Measurements from ENCODE around the gene SUSD4.

The SUSD4 gene

GRCh38 chr1:223245983-223246382 lies 118.0 kb downstream of the SUSD4 start:
- Histone ChIP-seq H3K4me1 (ENCODE audit: control insufficient read depth, insufficient read depth, low read length) (no peaks in the 10 kb centered on the region), H3K4me3 (ENCODE audit: low read depth, low read length) (no peak overlapping the region), H3K9ac (ENCODE audit: low read depth, low read length) (no peak overlapping the region), H3K36me3 (ENCODE audit: control insufficient read depth, insufficient read depth, low read length) (no peaks in the 10 kb centered on the region), H3K27me3 (ENCODE audit: control insufficient read depth, insufficient read depth, low read length) (no peaks in the 10 kb centered on the region), H3K9me3 (ENCODE audit: control insufficient read depth, insufficient read depth, low read length) (no peaks in the 10 kb centered on the region)

GRCh38 chr1:223245411-223245810 lies 118.6 kb downstream of the SUSD4 start:
- Histone ChIP-seq H3K9ac (ENCODE audit: low read depth, low read length) (no peak overlapping the region), H3K27me3 (ENCODE audit: control insufficient read depth, insufficient read depth, low read length) (no peaks in the 10 kb centered on the region), H3K4me3 (ENCODE audit: low read depth, low read length) (no peak overlapping the region), H3K9me3 (ENCODE audit: control insufficient read depth, insufficient read depth, low read length) (no peaks in the 10 kb centered on the region), H3K36me3 (ENCODE audit: control insufficient read depth, insufficient read depth, low read length) (no peaks in the 10 kb centered on the region), H3K4me1 (ENCODE audit: control insufficient read depth, insufficient read depth, low read length) (no peaks in the 10 kb centered on the region)

- Histone ChIP-seq H3K27me3 (ENCODE audit: control insufficient read depth, insufficient read depth, low read length) (no peaks in the 10 kb centered on the region), H3K9ac (ENCODE audit: low read depth, low read length) (no peak overlapping the region), H3K36me3 (ENCODE audit: control insufficient read depth, insufficient read depth, low read length) (no peaks in the 10 kb centered on the region), H3K9me3 (ENCODE audit: control insufficient read depth, insufficient read depth, low read length) (no peaks in the 10 kb centered on the region), H3K4me3 (ENCODE audit: low read depth, low read length) (no peak overlapping the region), H3K4me1 (ENCODE audit: control insufficient read depth, insufficient read depth, low read length) (no peaks in the 10 kb centered on the region)
Observed at GRCh38 chr1:223244366-223245103, 119.4 kb downstream of the SUSD4 start.

GRCh38 chr1:223243441-223244050 lies 120.4 kb downstream of the SUSD4 start:
- H3K27me3 ChIP-seq (ENCODE audit: control insufficient read depth, insufficient read depth, low read length): no peaks in the 10 kb centered on the region

GRCh38 chr1:223242971-223243370 lies 121.0 kb downstream of the SUSD4 start:
- Histone ChIP-seq H3K9me3 (ENCODE audit: control insufficient read depth, insufficient read depth, low read length) (no peaks in the 10 kb centered on the region), H3K36me3 (ENCODE audit: control insufficient read depth, insufficient read depth, low read length) (no peaks in the 10 kb centered on the region), H3K27me3 (ENCODE audit: control insufficient read depth, insufficient read depth, low read length) (no peaks in the 10 kb centered on the region), H3K4me3 (ENCODE audit: low read depth, low read length) (no peak overlapping the region), H3K9ac (ENCODE audit: low read depth, low read length) (no peak overlapping the region), H3K4me1 (ENCODE audit: control insufficient read depth, insufficient read depth, low read length) (no peaks in the 10 kb centered on the region)

More at GRCh38 chr1:223243441-223244050, 120.4 kb downstream of the SUSD4 start:
- Histone ChIP-seq H3K9me3 (ENCODE audit: control insufficient read depth, insufficient read depth, low read length) (no peaks in the 10 kb centered on the region), H3K4me1 (ENCODE audit: control insufficient read depth, insufficient read depth, low read length) (no peaks in the 10 kb centered on the region), H3K4me3 (ENCODE audit: low read depth, low read length) (no peak overlapping the region), H3K9ac (ENCODE audit: low read depth, low read length) (no peak overlapping the region), H3K36me3 (ENCODE audit: control insufficient read depth, insufficient read depth, low read length) (no peaks in the 10 kb centered on the region)

- Histone ChIP-seq H3K27me3 (ENCODE audit: control insufficient read depth, insufficient read depth, low read length) (no peaks in the 10 kb centered on the region), H3K4me3 (ENCODE audit: low read depth, low read length) (no peak overlapping the region), H3K36me3 (ENCODE audit: control insufficient read depth, insufficient read depth, low read length) (no peaks in the 10 kb centered on the region), H3K4me1 (ENCODE audit: control insufficient read depth, insufficient read depth, low read length) (no peaks in the 10 kb centered on the region), H3K9me3 (ENCODE audit: control insufficient read depth, insufficient read depth, low read length) (no peaks in the 10 kb centered on the region), H3K9ac (ENCODE audit: low read depth, low read length) (no peak overlapping the region)
Observed at GRCh38 chr1:223242382-223242955, 121.5 kb downstream of the SUSD4 start.

GRCh38 chr1:223240122-223240521 lies 123.9 kb downstream of the SUSD4 start:
- Histone ChIP-seq H3K9ac (ENCODE audit: low read depth, low read length) (no peak overlapping the region), H3K4me3 (ENCODE audit: low read depth, low read length) (no peak overlapping the region), H3K36me3 (ENCODE audit: control insufficient read depth, insufficient read depth, low read length) (no peaks in the 10 kb centered on the region), H3K27me3 (ENCODE audit: control insufficient read depth, insufficient read depth, low read length) (no peaks in the 10 kb centered on the region), H3K4me1 (ENCODE audit: control insufficient read depth, insufficient read depth, low read length) (no peaks in the 10 kb centered on the region), H3K9me3 (ENCODE audit: control insufficient read depth, insufficient read depth, low read length) (no peaks in the 10 kb centered on the region)

GRCh38 chr1:223235091-223235490 lies 128.9 kb downstream of the SUSD4 start:
- Histone ChIP-seq H3K27me3 (ENCODE audit: control insufficient read depth, insufficient read depth, low read length) (no peaks in the 10 kb centered on the region), H3K9ac (ENCODE audit: low read depth, low read length) (no peak overlapping the region), H3K9me3 (ENCODE audit: control insufficient read depth, insufficient read depth, low read length) (no peaks in the 10 kb centered on the region), H3K36me3 (ENCODE audit: control insufficient read depth, insufficient read depth, low read length) (no peaks in the 10 kb centered on the region), H3K4me1 (ENCODE audit: control insufficient read depth, insufficient read depth, low read length) (no peaks in the 10 kb centered on the region), H3K4me3 (ENCODE audit: low read depth, low read length) (no peak overlapping the region)

GRCh38 chr1:223234534-223234933 lies 129.4 kb downstream of the SUSD4 start:
- no peaks in the 10 kb centered on the region for H3K36me3 ChIP-seq (ENCODE audit: control insufficient read depth, insufficient read depth, low read length)
- H3K4me3 ChIP-seq (ENCODE audit: low read depth, low read length): no peak overlapping the region
- no peaks in the 10 kb centered on the region for H3K9me3 ChIP-seq (ENCODE audit: control insufficient read depth, insufficient read depth, low read length)
- no peaks in the 10 kb centered on the region for H3K4me1 ChIP-seq (ENCODE audit: control insufficient read depth, insufficient read depth, low read length)
- H3K27me3 ChIP-seq (ENCODE audit: control insufficient read depth, insufficient read depth, low read length): no peaks in the 10 kb centered on the region
- no peak overlapping the region for H3K9ac ChIP-seq (ENCODE audit: low read depth, low read length)

GRCh38 chr1:223234170-223234514 lies 129.8 kb downstream of the SUSD4 start:
- Histone ChIP-seq H3K4me3 (ENCODE audit: low read depth, low read length) (no peak overlapping the region), H3K36me3 (ENCODE audit: control insufficient read depth, insufficient read depth, low read length) (no peaks in the 10 kb centered on the region), H3K9me3 (ENCODE audit: control insufficient read depth, insufficient read depth, low read length) (no peaks in the 10 kb centered on the region), H3K9ac (ENCODE audit: low read depth, low read length) (no peak overlapping the region), H3K27me3 (ENCODE audit: control insufficient read depth, insufficient read depth, low read length) (no peaks in the 10 kb centered on the region), H3K4me1 (ENCODE audit: control insufficient read depth, insufficient read depth, low read length) (no peaks in the 10 kb centered on the region)

- H3K9ac ChIP-seq (ENCODE audit: low read depth, low read length): no peak overlapping the region
Observed at GRCh38 chr1:223233410-223234169, 130.4 kb downstream of the SUSD4 start.

More at GRCh38 chr1:223233410-223234169, 130.4 kb downstream of the SUSD4 start:
- no peaks in the 10 kb centered on the region for H3K9me3 ChIP-seq (ENCODE audit: control insufficient read depth, insufficient read depth, low read length)
- no peaks in the 10 kb centered on the region for H3K27me3 ChIP-seq (ENCODE audit: control insufficient read depth, insufficient read depth, low read length)
- H3K36me3 ChIP-seq (ENCODE audit: control insufficient read depth, insufficient read depth, low read length): no peaks in the 10 kb centered on the region
- H3K4me1 ChIP-seq (ENCODE audit: control insufficient read depth, insufficient read depth, low read length): no peaks in the 10 kb centered on the region
- no peak overlapping the region for H3K4me3 ChIP-seq (ENCODE audit: low read depth, low read length)
